HEK293 (cell line): Measurements from ENCODE around the gene GAREM1.

Experiments
- GLI2 ChIP-seq: fragments of 450-650 bp; formaldehyde crosslinking; IDR thresholded peaks from 2 replicates; pipeline ENCODE4; 2017; ENCODE audit warnings: missing biosample characterization, missing genetic modification characterization, low read depth, borderline replicate concordance
- HOXD13 ChIP-seq: sonication (generic); formaldehyde crosslinking; IDR thresholded peaks from 2 replicates; pipeline ENCODE4 v1.8.0; 2022; ENCODE audit warnings: missing genetic modification reagents, borderline replicate concordance
- KLF1 ChIP-seq: fragments of 450-650 bp; formaldehyde crosslinking; IDR thresholded peaks from 2 replicates; pipeline ENCODE4 v1.5.1; 2016; ENCODE audit warnings: missing biosample characterization, missing genetic modification characterization
- SCRT2 ChIP-seq: fragments of 450-650 bp; formaldehyde crosslinking; IDR thresholded peaks from 2 replicates; pipeline ENCODE4 v1.5.1; 2016; ENCODE audit warnings: missing biosample characterization, missing genetic modification characterization
- SP2 ChIP-seq: fragments of 450-650 bp; formaldehyde crosslinking; IDR thresholded peaks from 2 replicates; pipeline ENCODE4 v1.5.1; 2016; ENCODE audit warnings: missing biosample characterization, missing genetic modification characterization
- TRIM28 ChIP-seq: IDR thresholded peaks from 2 replicates; pipeline ENCODE4 v1.6.1; 2011; ENCODE audit warnings: low read length, control low read depth, borderline replicate concordance
- ZBTB7A ChIP-seq: fragments of 450-650 bp; formaldehyde crosslinking; IDR thresholded peaks from 2 replicates; pipeline ENCODE4 v1.5.1; 2016; ENCODE audit warnings: low read depth, missing biosample characterization, missing genetic modification characterization
- ZBTB8A ChIP-seq: fragments of 450-650 bp; formaldehyde crosslinking; IDR thresholded peaks from 2 replicates; pipeline ENCODE4 v1.5.1; 2016; ENCODE audit warnings: missing biosample characterization, missing genetic modification characterization
- ZNF10 ChIP-seq: fragments of 450-650 bp; formaldehyde crosslinking; IDR thresholded peaks from 2 replicates; pipeline ENCODE4 v1.5.1; 2017; ENCODE audit warnings: missing biosample characterization, missing genetic modification characterization
- ZNF138 ChIP-seq: fragments of 450-650 bp; formaldehyde crosslinking; IDR thresholded peaks from 2 replicates; pipeline ENCODE4 v1.5.1; 2016; ENCODE audit warnings: missing biosample characterization, missing genetic modification characterization, borderline replicate concordance
- ZNF16 ChIP-seq: fragments of 450-650 bp; formaldehyde crosslinking; IDR thresholded peaks from 2 replicates; pipeline ENCODE4 v1.5.1; 2016; ENCODE audit warnings: low read depth, missing biosample characterization, missing genetic modification characterization
- ZNF202 ChIP-seq: fragments of 450-650 bp; formaldehyde crosslinking; IDR thresholded peaks from 2 replicates; pipeline ENCODE4 v1.5.1; 2016; ENCODE audit warnings: missing biosample characterization, missing genetic modification characterization, borderline replicate concordance
- ZNF211 ChIP-seq: fragments of 450-650 bp; formaldehyde crosslinking; IDR thresholded peaks from 2 replicates; pipeline ENCODE4 v1.5.1; 2016; ENCODE audit warnings: low read depth, missing biosample characterization, missing genetic modification characterization
- ZNF23 ChIP-seq: fragments of 450-650 bp; formaldehyde crosslinking; IDR thresholded peaks from 2 replicates; pipeline ENCODE4 v1.5.1; 2016; ENCODE audit warnings: missing biosample characterization, missing genetic modification characterization, borderline replicate concordance
- ZNF239 ChIP-seq: fragments of 450-650 bp; formaldehyde crosslinking; IDR thresholded peaks from 2 replicates; pipeline ENCODE4 v1.5.1; 2016; ENCODE audit warnings: missing biosample characterization, missing genetic modification characterization
- ZNF248 ChIP-seq: fragments of 450-650 bp; formaldehyde crosslinking; IDR thresholded peaks from 2 replicates; pipeline ENCODE4 v1.5.1; 2017; ENCODE audit warnings: missing biosample characterization, missing genetic modification characterization
- ZNF311 ChIP-seq: fragments of 450-650 bp; formaldehyde crosslinking; IDR thresholded peaks from 2 replicates; pipeline ENCODE4 v1.5.1; 2017; ENCODE audit warnings: missing biosample characterization, missing genetic modification characterization, borderline replicate concordance
- ZNF404 ChIP-seq: fragments of 450-650 bp; formaldehyde crosslinking; IDR thresholded peaks from 2 replicates; pipeline ENCODE4 v1.5.1; 2017; ENCODE audit warnings: missing biosample characterization, missing genetic modification characterization
- ZNF426 ChIP-seq: fragments of 450-650 bp; formaldehyde crosslinking; IDR thresholded peaks from 2 replicates; pipeline ENCODE4 v1.5.1; 2017; ENCODE audit warnings: missing biosample characterization, missing genetic modification characterization, mild to moderate bottlenecking, inconsistent platforms, moderate library complexity
- ZNF544 ChIP-seq: fragments of 450-650 bp; formaldehyde crosslinking; IDR thresholded peaks from 2 replicates; pipeline ENCODE4 v1.5.0; 2017; ENCODE audit warnings: missing biosample characterization, missing genetic modification characterization
- ZNF596 ChIP-seq: fragments of 450-650 bp; IDR thresholded peaks from 2 replicates; pipeline ENCODE4 v1.5.0; 2018; ENCODE audit warnings: missing biosample characterization, mild to moderate bottlenecking, missing genetic modification characterization, moderate library complexity
- ZNF610 ChIP-seq: fragments of 450-650 bp; formaldehyde crosslinking; IDR thresholded peaks from 2 replicates; pipeline ENCODE4 v1.5.1; 2016; ENCODE audit warnings: missing biosample characterization, missing genetic modification characterization, borderline replicate concordance
- ZNF629 ChIP-seq: fragments of 450-650 bp; formaldehyde crosslinking; IDR thresholded peaks from 2 replicates; pipeline ENCODE4 v1.5.1; 2017; ENCODE audit warnings: missing biosample characterization, missing genetic modification characterization
- ZNF654 ChIP-seq: fragments of 450-650 bp; formaldehyde crosslinking; IDR thresholded peaks from 2 replicates; pipeline ENCODE4 v1.5.1; 2016; ENCODE audit warnings: low read depth, missing biosample characterization, missing genetic modification characterization
- ZNF664 ChIP-seq: fragments of 450-650 bp; formaldehyde crosslinking; IDR thresholded peaks from 2 replicates; pipeline ENCODE4 v1.5.1; 2016; ENCODE audit warnings: missing biosample characterization, missing genetic modification characterization
- ZNF701 ChIP-seq: fragments of 450-650 bp; formaldehyde crosslinking; IDR thresholded peaks from 2 replicates; pipeline ENCODE4 v1.5.1; 2016; ENCODE audit warnings: missing biosample characterization, missing genetic modification characterization
- ZNF776 ChIP-seq: fragments of 450-650 bp; formaldehyde crosslinking; IDR thresholded peaks from 2 replicates; pipeline ENCODE4 v1.5.0; 2017; ENCODE audit warnings: missing biosample characterization, missing genetic modification characterization, borderline replicate concordance
- ZNF830 ChIP-seq: fragments of 450-650 bp; IDR thresholded peaks from 2 replicates; pipeline ENCODE4 v1.5.0; 2018; ENCODE audit warnings: missing biosample characterization, missing genetic modification characterization, low read depth, mild to moderate bottlenecking, moderate library complexity
- TF ChIP-seq, protein P1 (sequence below): fragments of 450-650 bp; formaldehyde crosslinking; IDR thresholded peaks from 2 replicates; pipeline ENCODE4 v1.5.1; 2016; ENCODE audit warnings: missing biosample characterization, missing genetic modification characterization
- TF ChIP-seq, protein P2 (sequence below): fragments of 450-650 bp; formaldehyde crosslinking; IDR thresholded peaks from 2 replicates; pipeline ENCODE4 v1.5.1; 2016; ENCODE audit warnings: missing biosample characterization, missing genetic modification characterization, low read depth
- TF ChIP-seq, protein P3 (sequence below): fragments of 450-650 bp; formaldehyde crosslinking; IDR thresholded peaks from 2 replicates; pipeline ENCODE4 v1.5.1; 2016; ENCODE audit warnings: missing biosample characterization, missing genetic modification characterization
- TF ChIP-seq, protein P4 (sequence below): fragments of 450-650 bp; formaldehyde crosslinking; IDR thresholded peaks from 2 replicates; pipeline ENCODE4 v1.5.1; 2016; ENCODE audit warnings: missing biosample characterization, missing genetic modification characterization
- TF ChIP-seq, protein P5 (sequence below): fragments of 450-650 bp; IDR thresholded peaks from 2 replicates; pipeline ENCODE4 v1.5.1; 2018; ENCODE audit warnings: missing biosample characterization, missing genetic modification characterization

Gene GAREM1

DNA sequence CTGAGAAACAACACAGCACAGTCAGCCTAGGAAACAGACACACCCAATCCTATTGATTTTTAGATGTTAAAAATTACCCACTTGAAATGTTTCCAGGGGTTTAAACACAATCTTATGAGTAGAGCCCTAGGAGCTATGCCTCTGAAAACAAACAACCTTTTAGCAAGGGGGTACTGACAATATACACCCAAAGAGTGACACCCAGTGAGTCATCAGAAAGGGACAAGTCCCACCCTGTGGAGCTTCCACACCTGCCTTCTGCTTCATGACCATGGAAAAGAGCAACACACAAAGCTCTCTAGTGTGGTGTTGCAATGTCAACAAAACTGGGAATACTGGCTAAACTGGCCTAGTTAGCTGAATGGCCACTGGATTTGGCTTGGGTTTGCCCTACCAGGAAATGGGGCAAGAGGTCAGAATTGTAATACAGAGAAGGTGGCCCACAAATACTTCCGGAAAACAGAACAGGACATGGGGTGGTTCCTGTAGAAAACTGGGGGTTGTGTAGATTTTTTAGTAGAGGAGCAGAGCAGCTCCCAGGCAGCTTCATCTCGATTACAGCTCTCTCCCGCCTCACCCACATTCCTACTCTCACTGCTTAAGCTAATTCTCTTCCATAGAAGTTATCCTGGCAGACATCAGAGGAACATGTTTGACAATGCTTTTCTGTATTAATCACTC is 98.2 kb downstream of the GAREM1 start (continued):
- TF ChIP-seq ZNF138: no peak
- peak; percentile 54; the same call in 1 of the 2 replicates for TF ChIP-seq TRIM28
- no peak for TF ChIP-seq ZNF701 (tag by site-specific recombination)
- no peak for TF ChIP-seq ZNF23 (tag by site-specific recombination)
- TF ChIP-seq ZNF664 (tag by site-specific recombination): no peak
- no peak for TF ChIP-seq ZNF830 (tag by site-specific recombination)
- TF ChIP-seq ZNF610 (tag by site-specific recombination): no peak
- no peak for TF ChIP-seq ZNF202 (tag by site-specific recombination)
- TF ChIP-seq ZNF629 (tag by site-specific recombination): peak; percentile 62
- TF ChIP-seq ZNF16: no peak
- TF ChIP-seq ZNF426 (tag by site-specific recombination): no peak
- no peak for TF ChIP-seq ZNF404 (tag by site-specific recombination)
- TF ChIP-seq, protein P1, sequence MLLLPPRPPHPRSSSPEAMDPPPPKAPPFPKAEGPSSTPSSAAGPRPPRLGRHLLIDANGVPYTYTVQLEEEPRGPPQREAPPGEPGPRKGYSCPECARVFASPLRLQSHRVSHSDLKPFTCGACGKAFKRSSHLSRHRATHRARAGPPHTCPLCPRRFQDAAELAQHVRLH (tag by site-specific recombination): no peak
- TF ChIP-seq ZNF596 (tag by site-specific recombination): no peak
- TF ChIP-seq SP2 (tag by site-specific recombination): no peak
- no peak for TF ChIP-seq ZNF239 (tag by site-specific recombination)
- no peak for TF ChIP-seq ZNF654 (tag by site-specific recombination)
- no peak for TF ChIP-seq ZNF211 (tag by site-specific recombination)
- TF ChIP-seq, protein P2, sequence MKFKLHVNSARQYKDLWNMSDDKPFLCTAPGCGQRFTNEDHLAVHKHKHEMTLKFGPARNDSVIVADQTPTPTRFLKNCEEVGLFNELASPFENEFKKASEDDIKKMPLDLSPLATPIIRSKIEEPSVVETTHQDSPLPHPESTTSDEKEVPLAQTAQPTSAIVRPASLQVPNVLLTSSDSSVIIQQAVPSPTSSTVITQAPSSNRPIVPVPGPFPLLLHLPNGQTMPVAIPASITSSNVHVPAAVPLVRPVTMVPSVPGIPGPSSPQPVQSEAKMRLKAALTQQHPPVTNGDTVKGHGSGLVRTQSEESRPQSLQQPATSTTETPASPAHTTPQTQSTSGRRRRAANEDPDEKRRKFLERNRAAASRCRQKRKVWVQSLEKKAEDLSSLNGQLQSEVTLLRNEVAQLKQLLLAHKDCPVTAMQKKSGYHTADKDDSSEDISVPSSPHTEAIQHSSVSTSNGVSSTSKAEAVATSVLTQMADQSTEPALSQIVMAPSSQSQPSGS (tag by site-specific recombination): no peak
- TF ChIP-seq ZNF10 (tag by site-specific recombination): no peak
- TF ChIP-seq ZNF311 (tag by site-specific recombination): no peak
- TF ChIP-seq SCRT2 (tag by site-specific recombination): no peak
- no peak for TF ChIP-seq ZNF248 (tag by site-specific recombination)
- TF ChIP-seq, protein P3, sequence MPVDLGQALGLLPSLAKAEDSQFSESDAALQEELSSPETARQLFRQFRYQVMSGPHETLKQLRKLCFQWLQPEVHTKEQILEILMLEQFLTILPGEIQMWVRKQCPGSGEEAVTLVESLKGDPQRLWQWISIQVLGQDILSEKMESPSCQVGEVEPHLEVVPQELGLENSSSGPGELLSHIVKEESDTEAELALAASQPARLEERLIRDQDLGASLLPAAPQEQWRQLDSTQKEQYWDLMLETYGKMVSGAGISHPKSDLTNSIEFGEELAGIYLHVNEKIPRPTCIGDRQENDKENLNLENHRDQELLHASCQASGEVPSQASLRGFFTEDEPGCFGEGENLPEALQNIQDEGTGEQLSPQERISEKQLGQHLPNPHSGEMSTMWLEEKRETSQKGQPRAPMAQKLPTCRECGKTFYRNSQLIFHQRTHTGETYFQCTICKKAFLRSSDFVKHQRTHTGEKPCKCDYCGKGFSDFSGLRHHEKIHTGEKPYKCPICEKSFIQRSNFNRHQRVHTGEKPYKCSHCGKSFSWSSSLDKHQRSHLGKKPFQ (tag by site-specific recombination): no peak
- no peak for TF ChIP-seq ZNF776 (tag by site-specific recombination)
- no peak for TF ChIP-seq ZBTB8A
- TF ChIP-seq, protein P4, sequence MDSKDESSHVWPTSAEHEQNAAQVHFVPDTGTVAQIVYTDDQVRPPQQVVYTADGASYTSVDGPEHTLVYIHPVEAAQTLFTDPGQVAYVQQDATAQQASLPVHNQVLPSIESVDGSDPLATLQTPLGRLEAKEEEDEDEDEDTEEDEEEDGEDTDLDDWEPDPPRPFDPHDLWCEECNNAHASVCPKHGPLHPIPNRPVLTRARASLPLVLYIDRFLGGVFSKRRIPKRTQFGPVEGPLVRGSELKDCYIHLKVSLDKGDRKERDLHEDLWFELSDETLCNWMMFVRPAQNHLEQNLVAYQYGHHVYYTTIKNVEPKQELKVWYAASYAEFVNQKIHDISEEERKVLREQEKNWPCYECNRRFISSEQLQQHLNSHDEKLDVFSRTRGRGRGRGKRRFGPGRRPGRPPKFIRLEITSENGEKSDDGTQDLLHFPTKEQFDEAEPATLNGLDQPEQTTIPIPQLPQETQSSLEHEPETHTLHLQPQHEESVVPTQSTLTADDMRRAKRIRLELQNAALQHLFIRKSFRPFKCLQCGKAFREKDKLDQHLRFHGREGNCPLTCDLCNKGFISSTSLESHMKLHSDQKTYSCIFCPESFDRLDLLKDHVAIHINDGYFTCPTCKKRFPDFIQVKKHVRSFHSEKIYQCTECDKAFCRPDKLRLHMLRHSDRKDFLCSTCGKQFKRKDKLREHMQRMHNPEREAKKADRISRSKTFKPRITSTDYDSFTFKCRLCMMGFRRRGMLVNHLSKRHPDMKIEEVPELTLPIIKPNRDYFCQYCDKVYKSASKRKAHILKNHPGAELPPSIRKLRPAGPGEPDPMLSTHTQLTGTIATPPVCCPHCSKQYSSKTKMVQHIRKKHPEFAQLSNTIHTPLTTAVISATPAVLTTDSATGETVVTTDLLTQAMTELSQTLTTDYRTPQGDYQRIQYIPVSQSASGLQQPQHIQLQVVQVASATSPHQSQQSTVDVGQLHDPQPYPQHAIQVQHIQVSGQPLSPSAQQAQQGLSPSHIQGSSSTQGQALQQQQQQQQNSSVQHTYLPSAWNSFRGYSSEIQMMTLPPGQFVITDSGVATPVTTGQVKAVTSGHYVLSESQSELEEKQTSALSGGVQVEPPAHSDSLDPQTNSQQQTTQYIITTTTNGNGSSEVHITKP (tag by site-specific recombination): no peak
- TF ChIP-seq ZBTB7A: no peak
- 0 out of 2 replicates have a peak, but pooled peaks have one; percentile 27 for TF ChIP-seq GLI2 (tag by site-specific recombination)
- no peak for TF ChIP-seq ZNF544
- peak; percentile 98 for TF ChIP-seq KLF1
- no peak for TF ChIP-seq HOXD13
- TF ChIP-seq, protein P5, sequence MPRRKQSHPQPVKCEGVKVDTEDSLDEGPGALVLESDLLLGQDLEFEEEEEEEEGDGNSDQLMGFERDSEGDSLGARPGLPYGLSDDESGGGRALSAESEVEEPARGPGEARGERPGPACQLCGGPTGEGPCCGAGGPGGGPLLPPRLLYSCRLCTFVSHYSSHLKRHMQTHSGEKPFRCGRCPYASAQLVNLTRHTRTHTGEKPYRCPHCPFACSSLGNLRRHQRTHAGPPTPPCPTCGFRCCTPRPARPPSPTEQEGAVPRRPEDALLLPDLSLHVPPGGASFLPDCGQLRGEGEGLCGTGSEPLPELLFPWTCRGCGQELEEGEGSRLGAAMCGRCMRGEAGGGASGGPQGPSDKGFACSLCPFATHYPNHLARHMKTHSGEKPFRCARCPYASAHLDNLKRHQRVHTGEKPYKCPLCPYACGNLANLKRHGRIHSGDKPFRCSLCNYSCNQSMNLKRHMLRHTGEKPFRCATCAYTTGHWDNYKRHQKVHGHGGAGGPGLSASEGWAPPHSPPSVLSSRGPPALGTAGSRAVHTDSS (tag by site-specific recombination): no peak
